RWPE2 (cell line): ENCODE measurements around the gene RNF31.

ENCODE experiments used
- ATAC-seq: fragments of 200-7000 bp; cut with Tn5 transposase; 3 replicates; pipeline ENCODE4 v1.9.1; 2021; ENCODE audit warnings: low read depth
- DNase-seq: peaks from one replicate; pipeline ENCODE4 v3.0.0-alpha.2; 2020; ENCODE audit warnings: low spot score
- H3K27ac ChIP-seq: fragments of 450-650 bp; 2 replicates; pipeline ENCODE4 v1.5.1; 2017; ENCODE audit warnings: mild to moderate bottlenecking; ENCODE audit not compliant: poor library complexity, severe bottlenecking
- H3K27me3 ChIP-seq: fragments of 250-450 bp; sonication (Bioruptor Pico); 2 replicates; pipeline ENCODE4 v1.5.1; 2021; ENCODE audit warnings: mild to moderate bottlenecking, moderate library complexity; ENCODE audit not compliant: insufficient read depth, poor library complexity, severe bottlenecking
- H3K36me3 ChIP-seq: fragments of 250-450 bp; sonication (Bioruptor Pico); 2 replicates; pipeline ENCODE4 v1.5.1; 2020; ENCODE audit warnings: low read depth, mild to moderate bottlenecking, moderate library complexity
- H3K4me1 ChIP-seq: fragments of 250-450 bp; sonication (Bioruptor Pico); 2 replicates; pipeline ENCODE4 v1.5.1; 2021; ENCODE audit warnings: mild to moderate bottlenecking, moderate library complexity; ENCODE audit not compliant: insufficient read depth, poor library complexity, severe bottlenecking
- H3K4me3 ChIP-seq: fragments of 250-450 bp; sonication (Bioruptor Pico); 2 replicates; pipeline ENCODE4 v1.5.1; 2021; ENCODE audit warnings: mild to moderate bottlenecking, moderate library complexity; ENCODE audit not compliant: severe bottlenecking
- H3K9me3 ChIP-seq: fragments of 250-450 bp; sonication (Bioruptor Pico); 2 replicates; pipeline ENCODE4 v1.5.1; 2021; ENCODE audit warnings: mild to moderate bottlenecking, moderate library complexity; ENCODE audit not compliant: severe bottlenecking
- CTCF ChIP-seq: fragments of 450-650 bp; IDR thresholded peaks from one replicate; pipeline ENCODE4 v1.5.1; 2017; ENCODE audit warnings: mild to moderate bottlenecking, moderate library complexity; ENCODE audit not compliant: poor library complexity, severe bottlenecking

Gene RNF31

DNA sequence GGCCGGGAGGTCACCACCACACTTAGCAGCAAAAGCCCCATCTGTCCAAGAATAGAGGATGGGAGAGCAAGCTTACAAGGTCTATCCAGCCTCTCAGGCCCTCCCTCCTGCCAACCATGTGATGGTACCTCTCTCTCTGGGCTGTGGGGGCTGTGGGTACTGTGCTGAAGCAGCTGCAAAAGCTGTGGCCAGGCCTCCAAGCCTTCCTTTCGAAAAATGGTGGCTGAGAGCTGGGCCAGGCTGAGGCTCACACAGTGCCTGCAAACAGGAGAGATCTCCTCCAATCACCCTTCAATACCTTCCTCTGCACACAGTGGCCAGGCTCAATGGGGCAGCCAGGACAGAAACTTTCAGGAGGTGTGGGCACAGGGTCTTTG, 40.2 kb downstream of the RNF31 start:
- Histone ChIP-seq H3K4me1 (peaks cover 4% of the 10 kb centered on the region), H3K27ac (no peak overlapping the region), H3K27me3 (no peaks in the 10 kb centered on the region), H3K9me3 (no peaks in the 10 kb centered on the region), H3K4me3 (peak overlapping the region; percentile 77), H3K36me3 (peaks cover 69% of the 10 kb centered on the region)
- TF ChIP-seq CTCF = no peak
- ATAC-seq (no peak), DNase-seq (no peak)

DNA sequence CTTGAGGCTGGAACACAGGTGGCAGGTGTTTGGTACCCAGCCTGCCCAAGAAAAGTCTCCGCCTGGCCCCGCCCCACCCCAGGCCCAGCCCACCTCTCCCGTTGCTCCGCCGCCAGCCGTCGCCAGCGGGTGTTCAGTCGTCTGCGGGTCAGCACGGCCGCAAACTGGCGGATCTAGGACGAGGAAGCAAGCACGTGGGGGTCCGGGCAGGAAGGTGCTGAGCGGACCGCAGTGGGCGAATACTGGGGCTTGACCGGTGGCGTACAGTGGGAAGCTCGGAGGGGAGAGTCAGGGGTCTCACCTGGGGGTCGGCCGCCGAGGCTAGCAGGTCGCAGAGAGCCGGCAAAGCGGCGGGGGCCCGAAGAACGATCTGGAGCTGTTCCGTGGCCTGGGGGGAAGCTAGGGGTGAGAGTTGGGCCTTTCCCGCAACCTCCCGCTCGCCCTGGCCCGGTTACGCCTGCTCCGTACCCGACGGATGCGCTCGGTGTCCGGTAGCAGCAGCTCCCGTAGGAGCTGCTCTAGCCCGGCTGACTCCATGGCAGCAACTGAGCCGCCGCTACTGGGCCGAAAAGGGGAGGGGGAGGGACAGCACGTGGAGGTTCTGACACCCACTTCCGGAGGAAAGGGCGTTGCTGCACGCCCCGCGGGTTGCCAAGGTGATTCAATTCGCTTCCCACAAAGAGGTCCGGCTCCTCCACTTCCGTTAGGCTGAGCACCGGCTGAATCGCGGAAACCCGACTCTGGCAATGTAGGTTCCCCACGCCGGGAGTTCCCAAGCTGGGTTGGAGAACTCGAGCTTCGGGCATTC, 41.2 kb downstream of the RNF31 start, which contains the start of gene IPO4:
TSS of gene IPO4 (minus strand) at position 566 of the 808 bp plus-strand sequence. CDS start at position 537, 29 bp downstream.
- DNase-seq (peak; percentile 99), ATAC-seq (peak; percentile 88)
- H3K27ac ChIP-seq = peak within 1 kb of the TSS; percentile 62
- TF ChIP-seq CTCF = no peak
- peak within 1 kb of the TSS; percentile 77 for H3K4me3 ChIP-seq
- no peaks in the 10 kb centered on the region for H3K9me3 ChIP-seq
- no peaks in the 10 kb centered on the region for H3K27me3 ChIP-seq
- peaks cover 67% of the 10 kb centered on the region for H3K36me3 ChIP-seq
- peaks cover 4% of the 10 kb centered on the region for H3K4me1 ChIP-seq

- DNase-seq (no peak), ATAC-seq (no peak)
- peaks cover 4% of the 10 kb centered on the region for H3K4me1 ChIP-seq
- H3K9me3 ChIP-seq = no peaks in the 10 kb centered on the region
- H3K27ac ChIP-seq = peak overlapping the region; percentile 62
- no peak for TF ChIP-seq CTCF
- H3K36me3 ChIP-seq = peaks cover 69% of the 10 kb centered on the region
- peak overlapping the region; percentile 77 for H3K4me3 ChIP-seq
- H3K27me3 ChIP-seq = no peaks in the 10 kb centered on the region
Measured at GRCh38 chr14:24189059-24189375, 41.7 kb downstream of the RNF31 start.

- Histone ChIP-seq H3K4me3 (no peak overlapping the region), H3K9me3 (no peaks in the 10 kb centered on the region), H3K4me1 (peaks cover 7% of the 10 kb centered on the region), H3K27me3 (no peaks in the 10 kb centered on the region), H3K36me3 (peaks cover 69% of the 10 kb centered on the region), H3K27ac (peak overlapping the region; percentile 62)
- no peak for TF ChIP-seq CTCF
- DNase-seq = no peak
- no peak for ATAC-seq
Measured at GRCh38 chr14:24189460-24189859, 42.2 kb downstream of the RNF31 start.

GRCh38 chr14:24190416-24190815, 43.1 kb downstream of the RNF31 start:
- TF ChIP-seq CTCF = no peak
- ATAC-seq (no peak), DNase-seq (peak; percentile 45)
- Histone ChIP-seq H3K36me3 (peaks cover 61% of the 10 kb centered on the region), H3K27me3 (no peaks in the 10 kb centered on the region), H3K4me3 (no peak overlapping the region), H3K4me1 (peaks cover 9% of the 10 kb centered on the region), H3K27ac (no peak overlapping the region), H3K9me3 (no peaks in the 10 kb centered on the region)
